LNCaP clone FGC (cell line): ENCODE data around the gene TEX264.
A peak's percentile ranks its signal among the peaks of the same experiment; 100 is the strongest.

Experiments used
- DNase-seq: peaks from one replicate; pipeline ENCODE4 v3.0.0-alpha.2; 2011; ENCODE audit warnings: low read depth
- H3K4me3 ChIP-seq: 2 replicates; pipeline ENCODE4 v1.5.1; 2011; ENCODE audit warnings: mild to moderate bottlenecking, low read depth, low read length, control low read depth
- TF ChIP-seq, protein P1 (sequence below): IDR thresholded peaks from 2 replicates; pipeline ENCODE4 v1.5.1; 2012; ENCODE audit warnings: mild to moderate bottlenecking; ENCODE audit not compliant: control insufficient read depth, insufficient read depth; ENCODE audit errors: extremely low read depth

TEX264 gene, protein sequence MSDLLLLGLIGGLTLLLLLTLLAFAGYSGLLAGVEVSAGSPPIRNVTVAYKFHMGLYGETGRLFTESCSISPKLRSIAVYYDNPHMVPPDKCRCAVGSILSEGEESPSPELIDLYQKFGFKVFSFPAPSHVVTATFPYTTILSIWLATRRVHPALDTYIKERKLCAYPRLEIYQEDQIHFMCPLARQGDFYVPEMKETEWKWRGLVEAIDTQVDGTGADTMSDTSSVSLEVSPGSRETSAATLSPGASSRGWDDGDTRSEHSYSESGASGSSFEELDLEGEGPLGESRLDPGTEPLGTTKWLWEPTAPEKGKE

DNA sequence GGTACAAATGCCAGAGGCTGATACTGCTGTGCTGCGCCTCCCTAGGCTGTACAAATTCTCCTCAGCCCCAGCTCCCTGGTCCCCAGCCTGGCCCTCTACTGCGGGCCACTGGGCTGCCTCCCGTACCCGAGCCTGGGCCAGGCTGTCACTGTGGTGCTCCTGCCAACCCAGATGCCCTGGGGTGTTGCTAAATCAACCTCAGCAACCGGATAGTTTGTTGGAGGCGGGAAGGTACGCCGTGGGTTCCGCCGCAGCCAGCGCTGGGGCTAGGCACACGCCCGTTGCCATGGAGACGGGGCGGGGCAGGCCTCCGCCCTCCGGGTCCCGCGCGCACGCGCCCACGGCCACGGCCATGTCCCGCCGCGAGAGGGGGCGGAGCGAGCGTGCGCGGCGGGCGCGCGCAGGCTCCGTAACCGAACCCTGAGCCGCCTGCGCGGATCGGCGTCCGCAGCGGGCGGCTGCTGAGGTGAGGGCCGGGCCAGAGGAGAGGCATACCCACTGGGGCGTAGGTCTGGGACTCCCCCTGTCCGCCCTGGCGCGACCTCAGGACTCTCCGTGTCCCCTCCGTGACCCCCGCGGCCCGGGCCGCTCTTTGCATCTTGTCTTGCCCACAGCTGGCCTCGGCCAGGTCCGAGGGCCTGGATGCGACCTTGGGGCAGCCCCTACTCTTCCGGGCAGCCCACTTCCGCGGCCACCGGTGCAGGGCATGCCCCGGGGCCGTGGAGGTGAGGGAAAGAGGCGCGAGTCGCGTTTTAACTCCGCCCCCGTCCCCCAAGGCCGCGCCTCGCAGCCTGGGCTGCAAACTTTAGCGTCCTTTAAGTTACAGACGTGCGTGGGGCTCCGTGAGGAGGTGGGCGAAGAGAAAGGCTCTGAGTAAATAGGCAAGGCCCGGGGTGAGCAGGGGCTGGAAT, at the start of gene TEX264:
Gene TEX264 (plus strand): TSS at position 430 of the 911 bp plus-strand sequence. CDS start 3,053 bp downstream, outside the sequence.
- DNase-seq, result peak; percentile 71
- TF ChIP-seq, protein P1, sequence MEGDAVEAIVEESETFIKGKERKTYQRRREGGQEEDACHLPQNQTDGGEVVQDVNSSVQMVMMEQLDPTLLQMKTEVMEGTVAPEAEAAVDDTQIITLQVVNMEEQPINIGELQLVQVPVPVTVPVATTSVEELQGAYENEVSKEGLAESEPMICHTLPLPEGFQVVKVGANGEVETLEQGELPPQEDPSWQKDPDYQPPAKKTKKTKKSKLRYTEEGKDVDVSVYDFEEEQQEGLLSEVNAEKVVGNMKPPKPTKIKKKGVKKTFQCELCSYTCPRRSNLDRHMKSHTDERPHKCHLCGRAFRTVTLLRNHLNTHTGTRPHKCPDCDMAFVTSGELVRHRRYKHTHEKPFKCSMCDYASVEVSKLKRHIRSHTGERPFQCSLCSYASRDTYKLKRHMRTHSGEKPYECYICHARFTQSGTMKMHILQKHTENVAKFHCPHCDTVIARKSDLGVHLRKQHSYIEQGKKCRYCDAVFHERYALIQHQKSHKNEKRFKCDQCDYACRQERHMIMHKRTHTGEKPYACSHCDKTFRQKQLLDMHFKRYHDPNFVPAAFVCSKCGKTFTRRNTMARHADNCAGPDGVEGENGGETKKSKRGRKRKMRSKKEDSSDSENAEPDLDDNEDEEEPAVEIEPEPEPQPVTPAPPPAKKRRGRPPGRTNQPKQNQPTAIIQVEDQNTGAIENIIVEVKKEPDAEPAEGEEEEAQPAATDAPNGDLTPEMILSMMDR, result no peak
- peak within 1 kb of the TSS; percentile 90 for H3K4me3 ChIP-seq

DNA sequence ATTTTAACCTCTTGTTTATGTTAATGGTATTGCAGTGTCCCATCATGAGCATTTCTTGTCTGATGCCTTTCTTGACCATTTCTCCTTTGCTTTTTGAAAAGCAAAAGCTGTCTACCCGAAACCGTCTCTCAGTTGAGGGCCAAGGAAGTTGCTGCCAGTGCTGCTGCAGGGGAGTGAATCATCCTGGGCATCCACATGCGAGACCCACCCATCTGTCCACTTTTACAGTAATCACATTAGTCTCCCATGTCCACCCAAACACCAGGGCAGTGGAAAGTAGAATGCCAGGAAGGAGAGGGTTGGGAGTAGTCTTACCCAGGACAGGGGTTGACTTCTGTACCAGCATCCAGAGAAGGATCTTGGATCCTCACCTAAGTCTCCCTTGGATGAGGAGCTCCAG, 48.6 kb upstream of the TEX264 start:
- no peak overlapping the region for H3K4me3 ChIP-seq
- no peak for DNase-seq
- TF ChIP-seq, protein P1, result no peak

DNA sequence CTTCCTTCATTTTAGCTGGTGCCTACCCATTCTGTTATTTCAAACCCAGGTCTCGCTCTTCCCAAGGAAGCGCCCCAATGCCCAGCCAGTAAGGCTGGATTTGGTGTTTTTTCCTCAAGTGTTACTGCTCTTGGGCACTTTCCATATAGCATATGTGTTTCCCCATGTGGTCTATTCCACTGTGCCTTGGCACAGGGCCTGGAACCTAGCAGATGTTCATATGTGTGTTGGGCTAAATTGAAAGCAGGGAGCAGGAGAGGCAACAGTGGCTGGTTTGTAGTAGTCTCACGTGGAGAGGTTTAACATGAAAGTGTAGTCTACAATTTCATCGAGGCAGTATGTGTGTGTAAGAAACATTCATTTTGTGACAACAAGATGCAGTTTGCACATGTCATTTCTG, 48.2 kb upstream of the TEX264 start:
- TF ChIP-seq, protein P1, result no peak
- no peak overlapping the region for H3K4me3 ChIP-seq
- DNase-seq, result no peak

DNA sequence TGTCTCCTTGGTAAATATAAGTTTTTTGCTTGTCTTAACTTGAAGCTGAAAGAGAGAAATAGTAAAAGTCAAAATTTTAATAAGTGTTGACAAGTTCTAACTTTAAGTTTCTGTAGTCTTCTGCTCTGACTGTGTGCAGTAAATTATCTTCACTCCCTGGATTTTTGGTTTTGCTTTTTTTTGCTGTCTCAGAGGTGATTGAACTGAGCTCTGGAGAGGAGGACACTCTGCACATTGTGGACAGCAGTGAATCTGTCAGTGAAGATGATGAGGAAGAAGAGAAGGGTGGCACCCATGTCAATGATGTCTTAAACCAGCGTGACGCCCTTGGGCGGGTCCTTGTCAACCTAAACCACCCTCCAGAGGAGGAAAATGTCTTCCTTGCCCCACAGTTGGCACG, 40.5 kb upstream of the TEX264 start:
- no peak overlapping the region for H3K4me3 ChIP-seq
- no peak for DNase-seq
- TF ChIP-seq, protein P1, result no peak

DNA sequence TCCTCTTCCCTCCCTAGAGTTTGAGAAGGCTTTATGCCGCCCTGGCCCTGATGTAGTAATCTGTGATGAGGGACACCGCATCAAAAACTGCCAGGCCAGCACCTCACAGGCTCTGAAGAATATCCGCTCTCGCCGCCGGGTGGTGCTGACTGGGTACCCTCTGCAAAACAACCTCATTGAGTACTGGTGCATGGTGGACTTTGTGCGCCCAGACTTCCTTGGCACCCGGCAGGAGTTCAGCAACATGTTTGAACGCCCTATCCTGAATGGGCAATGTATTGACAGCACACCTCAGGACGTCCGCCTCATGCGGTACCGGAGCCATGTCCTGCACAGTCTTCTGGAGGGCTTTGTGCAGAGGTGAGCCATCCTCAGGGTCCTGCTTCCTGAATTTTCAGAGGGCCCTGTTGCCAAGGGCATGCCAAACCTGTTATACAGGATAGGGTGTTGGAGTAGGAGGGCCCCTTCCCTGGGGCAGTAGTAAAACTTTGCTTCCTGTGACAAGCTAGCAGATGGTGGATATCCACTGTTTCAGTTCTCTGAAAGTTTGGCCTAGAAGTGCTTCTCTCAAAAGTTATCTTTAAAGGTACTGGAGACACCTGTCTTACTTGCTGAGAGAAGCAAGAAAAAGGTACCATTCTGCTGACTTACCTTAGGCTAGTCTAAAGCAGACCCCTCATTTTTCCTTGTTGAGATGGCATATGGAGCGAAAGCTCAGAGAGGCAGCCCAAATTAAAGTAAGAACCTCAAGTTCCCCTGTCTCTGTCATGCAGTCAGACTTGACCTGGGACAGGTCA, 33.7 kb upstream of the TEX264 start:
- no peak overlapping the region; the same call in 1 of the 2 replicates for H3K4me3 ChIP-seq
- peak; percentile 40 for DNase-seq
- TF ChIP-seq, protein P1, result no peak

DNA sequence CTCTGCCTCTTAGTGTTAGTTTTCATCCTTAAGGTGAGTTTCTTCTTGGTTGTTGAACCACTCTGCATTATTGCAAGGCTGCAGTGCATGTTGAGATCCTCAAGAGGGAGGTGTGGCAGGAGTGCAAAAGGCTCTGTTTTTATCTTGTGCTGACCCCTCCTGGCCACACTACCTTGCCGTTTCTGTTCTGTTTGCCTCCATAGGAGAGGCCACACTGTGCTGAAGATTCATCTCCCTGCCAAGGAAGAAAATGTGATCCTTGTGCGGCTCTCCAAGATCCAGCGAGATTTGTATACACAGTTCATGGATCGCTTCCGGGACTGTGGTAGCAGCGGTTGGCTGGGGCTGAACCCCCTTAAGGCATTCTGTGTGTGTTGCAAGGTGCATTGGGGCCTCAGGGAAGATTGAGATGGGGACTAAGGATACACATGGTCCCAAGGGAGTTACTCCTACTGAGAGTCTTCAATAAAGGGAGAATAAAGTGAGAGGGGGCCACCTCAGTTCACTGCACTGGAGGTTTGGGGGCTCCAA, 33.0 kb upstream of the TEX264 start:
- TF ChIP-seq, protein P1, result peak; percentile 100
- no peak overlapping the region; the same call in 1 of the 2 replicates for H3K4me3 ChIP-seq
- DNase-seq, result peak; percentile 80
